HG02973 (cell line): ENCODE measurements around the gene KIF12.
"Not testable (repeated sequence)": the region's sequence is repeated elsewhere in the genome, so short reads cannot be mapped to it uniquely, and the experiment has no call there.

Source experiments
- ATAC-seq: cut with Tn5 transposase; IDR thresholded peaks from one replicate; pipeline ENCODE4 v1.9.1; 2021; ENCODE audit warnings: moderate library complexity; ENCODE audit not compliant: unreplicated experiment

The KIF12 gene

DNA sequence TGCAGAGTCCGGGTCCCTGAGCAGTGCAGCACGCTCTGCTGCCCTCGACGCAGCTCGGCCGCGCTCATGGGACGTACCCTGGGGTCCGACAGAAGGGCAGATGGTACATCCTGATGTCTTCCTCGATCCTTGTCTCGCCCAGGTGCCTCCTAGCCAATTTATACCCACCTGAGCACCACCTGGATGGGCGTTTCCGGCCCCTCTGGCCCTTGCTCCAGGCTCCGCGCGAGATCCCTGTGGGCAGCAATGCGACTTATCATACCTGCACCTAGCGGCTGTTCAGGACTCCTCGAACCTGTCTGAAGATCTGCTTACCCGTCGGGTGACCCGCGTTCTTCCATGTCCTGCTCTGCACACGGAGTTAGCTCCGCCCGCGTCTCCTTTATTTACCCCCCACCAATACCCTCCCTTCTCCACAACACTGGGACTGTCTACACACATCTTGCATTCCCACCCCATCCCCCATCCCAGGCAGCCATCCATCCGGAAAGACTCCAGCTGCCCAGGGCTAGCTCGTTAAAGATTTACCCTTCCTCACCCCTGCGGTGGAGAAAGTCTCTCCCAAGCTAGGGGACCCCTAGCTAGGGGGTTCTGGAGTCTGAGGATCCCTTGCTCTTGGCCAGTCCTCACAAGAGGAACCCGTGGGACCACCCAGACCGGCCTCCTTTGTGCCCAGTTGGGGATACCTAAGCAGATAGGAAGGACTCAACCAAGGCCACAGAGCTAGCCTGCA, at the start of gene KIF12:
TSS of gene KIF12 (minus strand) at position 357 of the 733 bp plus-strand sequence. CDS start at position 341, 16 bp downstream.
- ATAC-seq: no peak

- no peak for ATAC-seq
Observed at GRCh38 chr9:114146735-114147134, 47.6 kb upstream of the KIF12 start.

GRCh38 chr9:114143234-114143633, 44.1 kb upstream of the KIF12 start:
- no peak for ATAC-seq

GRCh38 chr9:114141553-114142402, 42.7 kb upstream of the KIF12 start:
- no peak for ATAC-seq

DNA sequence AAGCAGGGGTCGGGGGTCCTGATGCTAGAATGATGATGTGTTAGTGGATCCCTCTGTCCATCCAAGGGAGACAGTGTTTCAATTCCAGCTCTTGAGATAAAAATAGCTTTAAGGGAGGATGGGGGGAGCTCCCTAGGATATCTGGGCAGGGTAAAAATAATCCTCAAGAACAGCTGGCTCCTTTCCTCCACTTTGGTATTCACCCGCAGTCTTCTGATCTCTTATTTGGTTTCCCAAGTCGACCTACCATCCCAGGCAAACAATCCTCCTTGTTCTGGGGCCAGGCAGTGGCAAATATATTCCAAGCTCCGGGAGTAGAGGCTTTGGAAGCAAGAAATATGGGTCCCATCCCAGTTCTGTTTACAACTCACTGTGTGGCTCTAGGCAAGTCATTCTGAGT, 41.8 kb upstream of the KIF12 start:
- ATAC-seq: no peak

GRCh38 chr9:114140401-114140800, 41.3 kb upstream of the KIF12 start:
- ATAC-seq: no peak

DNA sequence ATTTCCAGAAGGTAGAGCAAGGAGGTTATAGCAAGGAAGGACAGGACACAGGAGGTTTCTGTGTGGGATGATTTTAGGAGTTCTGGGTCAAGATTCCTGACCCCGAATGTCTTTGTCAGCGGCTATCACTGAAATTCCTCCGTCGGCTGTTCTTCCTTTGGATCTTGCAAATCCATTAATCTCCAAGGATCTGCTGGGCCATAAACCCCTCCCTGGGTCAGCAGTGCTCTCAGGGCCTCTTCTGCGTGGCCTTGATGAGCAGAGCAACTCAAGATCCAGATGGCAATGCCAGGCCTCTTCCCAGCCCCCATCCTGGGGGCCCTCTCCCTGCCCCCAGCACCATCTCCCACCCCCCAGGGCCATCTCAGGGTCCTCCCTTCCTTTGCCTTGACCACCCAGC, 40.0 kb upstream of the KIF12 start:
- no peak for ATAC-seq

DNA sequence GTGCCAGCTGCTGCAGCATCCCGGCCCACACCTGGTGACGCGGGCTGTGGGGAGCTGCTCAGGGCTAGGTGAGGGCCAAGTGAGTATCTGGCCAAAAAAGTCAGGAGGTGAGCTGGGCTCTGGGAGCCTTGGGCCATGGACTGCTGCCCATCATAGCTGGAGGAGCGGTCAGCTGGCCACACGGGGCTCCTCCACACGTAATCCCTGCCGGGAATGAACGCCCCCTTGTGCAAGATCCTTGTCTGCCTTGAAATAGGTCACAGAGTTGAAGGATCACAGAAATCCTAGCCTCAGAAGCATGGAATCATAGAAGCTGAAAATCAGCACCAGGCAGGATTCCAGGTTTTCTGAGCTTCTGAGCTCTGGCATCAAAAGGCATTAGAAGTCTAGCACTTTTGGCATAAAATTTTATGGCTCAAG, 39.5 kb upstream of the KIF12 start:
- no peak for ATAC-seq

DNA sequence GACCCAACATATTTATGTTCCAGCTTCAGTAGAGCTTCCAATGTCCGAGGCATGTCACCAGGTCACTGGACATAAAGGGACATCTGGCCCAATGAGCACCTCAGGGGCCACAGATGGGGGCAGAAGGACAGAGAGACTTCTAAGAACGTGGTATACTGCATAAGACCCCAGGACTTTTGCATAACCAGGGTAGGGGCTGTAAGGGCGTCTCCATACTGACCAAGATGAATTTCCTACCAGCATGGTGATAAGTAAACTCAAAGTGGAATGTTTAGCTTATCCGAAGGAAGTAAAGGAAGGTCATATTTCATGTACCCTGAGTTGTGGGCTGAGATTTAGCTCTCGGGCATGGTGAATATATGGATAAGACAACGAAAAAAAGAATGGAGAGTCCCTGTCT, 38.7 kb upstream of the KIF12 start:
- ATAC-seq: no peak

- ATAC-seq: no peak
Observed at GRCh38 chr9:114134827-114135396, 35.8 kb upstream of the KIF12 start.

DNA sequence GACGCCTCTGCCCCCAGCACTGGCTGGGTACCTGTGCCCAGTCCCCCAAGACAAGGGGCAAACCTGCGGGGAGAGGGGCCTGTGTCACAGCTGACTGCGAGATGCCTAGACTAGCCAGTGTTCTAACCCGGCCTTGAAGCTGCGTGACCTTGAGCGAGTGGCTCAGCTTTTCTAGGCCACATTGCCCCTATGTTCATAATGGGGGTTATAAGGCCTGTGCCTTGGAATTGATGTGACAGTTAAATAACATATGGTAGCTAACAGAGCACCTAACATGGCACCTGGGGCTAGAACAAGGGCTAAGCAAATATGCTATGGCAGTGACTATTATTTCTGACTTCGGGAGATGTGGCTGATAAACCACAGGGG, 33.4 kb upstream of the KIF12 start:
- no peak for ATAC-seq

- ATAC-seq: no peak
Observed at GRCh38 chr9:114131808-114132549, 32.9 kb upstream of the KIF12 start.

- no peak for ATAC-seq
Observed at GRCh38 chr9:114130624-114131277, 31.7 kb upstream of the KIF12 start.

DNA sequence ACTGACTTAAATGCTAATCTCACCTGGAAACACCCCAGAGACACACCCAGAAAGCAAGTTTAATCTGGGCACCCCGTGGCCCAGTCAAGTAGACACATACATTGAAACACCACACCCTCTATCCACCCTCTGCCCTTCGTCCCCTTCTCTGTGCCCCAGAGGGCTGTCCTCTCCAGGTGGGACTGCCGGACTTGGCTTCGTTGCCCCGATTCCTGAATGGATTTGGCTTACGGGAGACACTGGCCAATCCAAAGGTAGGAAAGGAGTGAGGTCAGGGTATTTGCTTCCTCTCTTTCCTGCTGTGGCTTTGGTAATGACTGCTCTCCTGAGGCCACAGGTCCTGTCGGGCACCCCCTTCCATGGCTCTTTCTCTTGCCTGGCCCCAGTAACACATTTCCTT, 31.0 kb upstream of the KIF12 start:
- ATAC-seq: no peak

GRCh38 chr9:114128759-114129158, 29.7 kb upstream of the KIF12 start:
- ATAC-seq: not testable (repeated sequence)

DNA sequence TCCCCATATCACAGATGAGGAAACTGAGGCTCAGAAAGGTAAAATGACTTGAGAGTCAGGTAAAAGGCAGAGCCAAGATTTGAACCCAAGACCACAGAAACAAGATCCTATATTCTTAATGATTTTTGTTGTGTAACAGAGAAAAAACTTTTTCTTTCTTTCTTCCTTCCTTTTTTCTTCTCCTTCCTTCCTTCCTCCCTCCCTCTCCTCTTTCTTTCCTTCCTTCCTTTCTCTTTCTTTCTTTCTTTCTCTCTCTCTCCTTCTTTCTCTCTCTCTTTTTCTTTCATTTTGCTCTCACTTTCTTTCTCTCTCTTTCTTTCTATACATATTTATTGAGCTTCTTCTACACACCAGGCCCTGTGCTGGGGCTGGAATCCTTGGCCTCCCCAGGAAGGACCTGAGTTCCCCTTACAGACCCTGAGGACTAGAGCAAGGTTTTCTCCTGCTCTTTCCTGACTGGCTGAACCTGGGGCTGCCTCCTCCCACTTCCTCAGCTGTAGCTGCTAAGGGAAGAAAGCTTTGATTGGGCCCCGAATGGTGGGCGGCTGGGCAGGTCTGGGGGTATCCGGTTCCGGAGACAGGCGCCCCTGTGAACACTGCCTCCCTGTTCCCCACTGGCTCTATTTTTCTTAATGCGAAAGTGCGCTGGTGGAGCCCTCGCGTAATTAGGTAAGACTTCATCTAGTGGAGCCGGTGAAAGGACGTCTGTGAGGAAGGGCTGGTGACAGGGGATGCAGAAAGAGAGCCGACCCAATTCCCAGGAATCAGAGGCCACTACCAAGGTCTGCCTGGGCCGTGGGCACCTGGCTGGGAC, 27.4 kb upstream of the KIF12 start:
- no peak for ATAC-seq

DNA sequence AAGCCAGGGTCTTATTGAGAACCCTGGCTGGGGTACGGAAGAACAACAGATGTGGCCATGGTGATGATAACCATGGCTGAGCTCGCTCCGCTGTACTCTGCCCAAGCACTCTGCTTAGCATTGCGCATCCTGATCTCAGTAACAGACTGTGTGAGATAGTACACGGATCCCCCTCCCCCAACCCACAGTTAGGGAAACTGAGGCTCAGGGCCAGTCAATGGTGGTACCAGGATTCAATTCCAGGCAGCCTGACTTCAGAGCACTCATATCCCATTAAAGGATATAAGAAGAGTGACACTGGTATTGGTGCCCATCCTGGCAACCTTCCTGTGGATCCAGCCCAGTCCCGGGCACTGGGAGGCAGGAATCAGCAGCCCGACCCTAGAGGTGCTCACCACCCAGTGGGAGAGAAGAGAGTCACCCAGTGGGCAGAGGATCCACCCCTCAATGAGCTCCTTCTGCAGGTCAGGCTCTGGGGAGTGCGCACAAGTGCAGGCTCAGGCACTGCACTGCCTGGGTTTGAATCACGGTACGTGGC, 26.5 kb upstream of the KIF12 start:
- ATAC-seq: no peak

DNA sequence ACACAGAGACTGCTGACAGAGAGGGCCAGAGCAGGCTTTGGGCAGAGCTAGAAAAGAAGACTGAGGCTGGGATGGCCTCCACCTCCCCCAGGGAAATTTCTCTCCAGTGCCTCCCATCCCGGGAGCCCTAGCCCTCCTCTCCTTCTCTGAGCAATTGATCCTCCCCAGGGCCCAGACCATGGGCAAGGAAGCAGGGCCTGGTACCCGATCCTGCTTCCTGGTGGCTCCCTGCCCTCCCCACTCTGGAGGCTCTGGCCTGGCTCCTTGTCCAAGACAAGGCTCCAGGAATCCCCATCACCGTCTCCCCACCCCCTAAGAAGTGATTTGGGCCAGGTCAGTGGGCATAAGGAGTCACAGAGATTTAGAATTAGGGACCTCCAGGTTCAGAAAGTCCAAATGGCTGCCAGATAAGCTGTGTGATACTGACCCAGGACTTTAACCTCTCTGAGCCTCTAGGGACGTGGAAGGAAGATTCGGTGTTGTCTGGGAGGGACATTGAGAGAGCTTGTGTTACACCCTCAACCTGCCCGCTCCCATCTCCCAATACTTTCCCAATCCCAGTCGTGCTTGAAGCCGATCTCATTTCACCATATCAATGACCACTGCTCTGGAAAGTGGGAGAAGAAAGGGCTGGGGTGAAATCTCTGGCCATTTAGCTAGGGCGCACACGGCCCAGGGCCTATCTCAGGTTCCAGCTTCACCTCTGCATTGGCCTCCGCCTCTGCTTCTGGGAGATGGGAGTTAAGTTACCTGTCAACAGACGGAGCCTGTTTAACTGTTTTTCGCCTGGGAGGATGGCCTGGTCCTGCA, 25.8 kb upstream of the KIF12 start:
- ATAC-seq: no peak

DNA sequence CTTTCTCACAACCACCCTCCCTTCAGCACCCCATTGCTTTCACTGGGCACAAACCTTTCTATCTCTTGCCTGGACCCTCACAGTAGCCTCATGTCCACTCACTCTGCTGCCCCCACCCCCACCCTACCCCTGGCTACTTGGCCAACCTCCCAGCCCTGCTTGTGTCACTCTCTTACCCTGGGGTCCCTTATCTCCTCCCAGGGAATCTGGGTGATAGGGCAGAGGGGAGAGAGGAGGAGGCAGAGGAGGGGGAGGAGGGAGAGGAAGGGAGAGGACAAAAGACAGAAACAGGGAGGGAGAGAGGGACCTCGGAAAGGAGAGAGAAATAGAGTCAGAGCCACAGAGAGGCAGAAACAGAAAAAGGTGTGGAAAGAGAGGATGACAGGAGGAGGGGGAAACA, 25.0 kb upstream of the KIF12 start:
- no peak for ATAC-seq
